Dermis microvascular lymphatic vessel endothelial cell (primary cell): ENCODE measurements around the gene CSGALNACT2. TPM values are rescaled to one million over a fixed set of nuclear protein-coding genes. Genes with fewer than 3 reads are reported as not detected.

Experiments used
- DNase-seq, 2 donors: peaks; one replicate each; pipeline versions ENCODE4 v3.0.0 to v3.0.0-alpha.2; 2010; ENCODE audit warnings: low read depth in 2 of 2
- total RNA-seq: library from RNA; depleted of rRNA; stranded (reverse); fragments of >200 nt; gene quantifications from 2 replicates; pipeline ENCODE4 v1.2.1, GENCODE V29; 2014

CSGALNACT2 gene
- total RNA-seq, 1 donor from 2014 or later = 5.5 TPM

- no peak for DNase-seq
Observed at GRCh38 chr10:43124574-43125273, 13.5 kb upstream of the CSGALNACT2 start.

- no peak for DNase-seq
Observed at GRCh38 chr10:43125274-43125845, 12.9 kb upstream of the CSGALNACT2 start.

- no peak for DNase-seq
Observed at GRCh38 chr10:43125881-43126731, 12.1 kb upstream of the CSGALNACT2 start.

- no peak for DNase-seq
Observed at GRCh38 chr10:43126759-43127424, 11.4 kb upstream of the CSGALNACT2 start.

GRCh38 chr10:43127442-43127841 is 10.8 kb upstream of the CSGALNACT2 start:
- no peak for DNase-seq

- DNase-seq = no peak
Observed at GRCh38 chr10:43128331-43128730, 9.9 kb upstream of the CSGALNACT2 start.

- DNase-seq = peak in 1 of 2 donors; percentile 51
Observed at GRCh38 chr10:43128958-43129706, 9.1 kb upstream of the CSGALNACT2 start.

- DNase-seq = no peak
Observed at GRCh38 chr10:43130770-43131171, 7.5 kb upstream of the CSGALNACT2 start.

- DNase-seq = no peak
Observed at GRCh38 chr10:43131256-43131655, 7.0 kb upstream of the CSGALNACT2 start.

- no peak for DNase-seq
Observed at GRCh38 chr10:43131906-43132305, 6.3 kb upstream of the CSGALNACT2 start.

- no peak for DNase-seq
Observed at GRCh38 chr10:43132867-43133787, 5.1 kb upstream of the CSGALNACT2 start.

GRCh38 chr10:43134126-43134905 is 3.9 kb upstream of the CSGALNACT2 start:
- no peak for DNase-seq

GRCh38 chr10:43135064-43135463 is 3.2 kb upstream of the CSGALNACT2 start:
- DNase-seq = no peak

GRCh38 chr10:43135656-43136055 is 2.6 kb upstream of the CSGALNACT2 start:
- no peak for DNase-seq

- no peak for DNase-seq
Observed at GRCh38 chr10:43136432-43136831, 1.8 kb upstream of the CSGALNACT2 start.

GRCh38 chr10:43136995-43137716 is 1.1 kb upstream of the CSGALNACT2 start:
- DNase-seq = no peak

GRCh38 chr10:43137717-43138020 is 576 bp upstream of the CSGALNACT2 start:
- peak in 1 of 2 donors; percentile 61 for DNase-seq

GRCh38 chr10:43138757-43139241 is 554 bp downstream of the CSGALNACT2 start:
- peak in 1 of 2 donors; percentile 40 for DNase-seq

- no peak for DNase-seq
Observed at GRCh38 chr10:43141421-43141820, 3.2 kb downstream of the CSGALNACT2 start.
